NK-92 (cell line): ENCODE measurements around the gene MYO7A.

Experiments
- DNase-seq: peaks from one replicate; lab custom pipeline; 2025; ENCODE audit not compliant: unreplicated experiment; lab: John Stamatoyannopoulos, UW

The MYO7A gene

GRCh38 chr11:77159937-77160495, 32.0 kb downstream of the MYO7A start:
- DNase-seq: no peak

- DNase-seq: no peak
Measured at GRCh38 chr11:77163271-77163670, 35.2 kb downstream of the MYO7A start.

- DNase-seq: no peak
Measured at GRCh38 chr11:77165066-77165465, 37.0 kb downstream of the MYO7A start.

GRCh38 chr11:77166021-77166420, 38.0 kb downstream of the MYO7A start:
- no peak for DNase-seq

GRCh38 chr11:77167111-77167626, 39.1 kb downstream of the MYO7A start:
- DNase-seq: no peak

- no peak for DNase-seq
Measured at GRCh38 chr11:77167791-77168190, 39.7 kb downstream of the MYO7A start.

GRCh38 chr11:77170107-77170506, 42.1 kb downstream of the MYO7A start:
- no peak for DNase-seq

- no peak for DNase-seq
Measured at GRCh38 chr11:77171254-77171653, 43.2 kb downstream of the MYO7A start.

GRCh38 chr11:77171885-77172665, 44.0 kb downstream of the MYO7A start:
- no peak for DNase-seq

GRCh38 chr11:77172666-77172982, 44.6 kb downstream of the MYO7A start:
- no peak for DNase-seq

GRCh38 chr11:77173494-77173893, 45.4 kb downstream of the MYO7A start:
- no peak for DNase-seq

GRCh38 chr11:77174559-77174958, 46.5 kb downstream of the MYO7A start:
- no peak for DNase-seq

GRCh38 chr11:77175021-77175842, 47.2 kb downstream of the MYO7A start:
- DNase-seq: no peak

GRCh38 chr11:77175869-77176539, 48.0 kb downstream of the MYO7A start:
- DNase-seq: no peak

GRCh38 chr11:77176996-77177395, 49.0 kb downstream of the MYO7A start:
- no peak for DNase-seq

GRCh38 chr11:77178150-77178549, 50.1 kb downstream of the MYO7A start:
- no peak for DNase-seq

- DNase-seq: no peak
Measured at GRCh38 chr11:77179048-77179447, 51.0 kb downstream of the MYO7A start.

GRCh38 chr11:77179681-77180080, 51.6 kb downstream of the MYO7A start:
- no peak for DNase-seq

- no peak for DNase-seq
Measured at GRCh38 chr11:77180346-77180745, 52.3 kb downstream of the MYO7A start.

- DNase-seq: no peak
Measured at GRCh38 chr11:77181226-77181625, 53.2 kb downstream of the MYO7A start.

- no peak for DNase-seq
Measured at GRCh38 chr11:77181799-77182541, 53.9 kb downstream of the MYO7A start.
